GM21367 (cell line): ENCODE results near the gene TCF23.
"Not testable (repeated sequence)": the region's sequence is repeated elsewhere in the genome, so short reads cannot be mapped to it uniquely, and the experiment has no call there.

Source experiments
- ATAC-seq: cut with Tn5 transposase; IDR thresholded peaks from one replicate; pipeline ENCODE4 v1.9.1; 2021; ENCODE audit not compliant: unreplicated experiment

The TCF23 gene

DNA sequence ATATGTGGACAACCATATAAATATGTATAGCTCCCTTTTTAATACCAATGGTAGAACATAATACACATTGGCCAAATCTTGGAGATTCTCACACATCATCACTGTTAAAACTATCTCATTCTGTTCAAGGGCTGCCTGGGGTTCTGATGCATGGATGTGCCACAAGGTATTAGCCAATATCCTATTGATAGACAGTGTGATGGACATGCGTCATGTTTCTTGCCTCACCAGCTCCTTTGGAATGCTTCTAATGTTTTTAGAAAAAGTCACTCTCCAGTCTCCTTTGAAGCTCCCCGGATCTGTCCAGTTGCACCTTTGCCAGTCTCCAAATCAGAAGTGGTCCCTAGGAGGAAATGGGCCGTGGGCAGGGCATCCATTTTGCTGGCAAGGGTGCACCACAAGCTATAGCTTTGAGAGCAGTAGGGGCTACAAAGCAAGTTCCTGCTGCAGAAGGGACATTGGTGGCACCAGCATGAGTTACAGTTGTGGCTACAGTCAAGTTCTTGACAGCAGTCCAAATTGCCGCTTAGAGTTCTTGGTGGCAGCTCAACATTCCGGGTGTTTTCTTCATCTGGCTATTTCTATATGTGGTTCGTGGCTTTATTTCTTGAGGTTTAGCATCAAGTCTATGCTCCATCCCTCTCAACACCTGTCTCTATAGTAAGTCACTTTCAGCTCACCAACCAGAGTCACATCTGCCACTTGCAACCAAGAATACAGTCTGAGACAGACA, 38.0 kb downstream of the TCF23 start:
- no peak for ATAC-seq

- ATAC-seq = no peak
Observed at GRCh38 chr2:27189989-27190388, 41.2 kb downstream of the TCF23 start.

DNA sequence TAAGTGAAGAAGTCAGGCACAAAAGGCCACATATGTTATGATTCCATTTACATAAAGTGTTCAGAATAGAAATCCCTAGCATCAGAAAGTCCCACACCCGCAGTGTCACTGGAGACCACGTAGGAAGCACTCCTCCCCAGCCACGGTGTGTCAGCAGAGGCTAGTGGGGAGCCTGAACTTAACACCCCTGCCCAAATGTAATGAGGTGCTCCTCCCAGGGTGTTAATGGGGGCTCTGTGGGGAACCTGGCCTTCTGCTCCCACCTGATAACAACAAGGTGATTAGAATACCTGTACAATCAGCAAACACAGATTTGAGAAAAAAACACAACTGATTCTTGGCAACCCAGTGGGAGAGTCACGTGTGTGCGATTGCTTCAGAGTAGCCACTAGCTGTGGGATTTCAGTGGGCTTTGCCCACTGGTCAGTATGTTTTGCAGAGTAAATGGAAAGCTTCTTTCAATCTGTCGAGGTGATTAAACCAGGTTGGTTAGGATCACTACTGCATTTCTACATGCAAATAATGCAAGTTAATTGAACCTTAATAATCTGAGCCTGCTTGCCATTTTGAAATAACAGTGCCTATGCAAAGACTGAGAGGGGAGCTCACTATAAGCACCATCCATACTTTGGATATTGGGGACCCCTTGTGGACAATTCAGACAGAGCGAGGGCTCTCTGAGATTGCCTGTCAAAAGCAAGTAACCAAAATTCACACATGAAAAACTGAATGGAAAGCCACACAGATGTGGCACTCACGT, 42.4 kb downstream of the TCF23 start:
- no peak for ATAC-seq

DNA sequence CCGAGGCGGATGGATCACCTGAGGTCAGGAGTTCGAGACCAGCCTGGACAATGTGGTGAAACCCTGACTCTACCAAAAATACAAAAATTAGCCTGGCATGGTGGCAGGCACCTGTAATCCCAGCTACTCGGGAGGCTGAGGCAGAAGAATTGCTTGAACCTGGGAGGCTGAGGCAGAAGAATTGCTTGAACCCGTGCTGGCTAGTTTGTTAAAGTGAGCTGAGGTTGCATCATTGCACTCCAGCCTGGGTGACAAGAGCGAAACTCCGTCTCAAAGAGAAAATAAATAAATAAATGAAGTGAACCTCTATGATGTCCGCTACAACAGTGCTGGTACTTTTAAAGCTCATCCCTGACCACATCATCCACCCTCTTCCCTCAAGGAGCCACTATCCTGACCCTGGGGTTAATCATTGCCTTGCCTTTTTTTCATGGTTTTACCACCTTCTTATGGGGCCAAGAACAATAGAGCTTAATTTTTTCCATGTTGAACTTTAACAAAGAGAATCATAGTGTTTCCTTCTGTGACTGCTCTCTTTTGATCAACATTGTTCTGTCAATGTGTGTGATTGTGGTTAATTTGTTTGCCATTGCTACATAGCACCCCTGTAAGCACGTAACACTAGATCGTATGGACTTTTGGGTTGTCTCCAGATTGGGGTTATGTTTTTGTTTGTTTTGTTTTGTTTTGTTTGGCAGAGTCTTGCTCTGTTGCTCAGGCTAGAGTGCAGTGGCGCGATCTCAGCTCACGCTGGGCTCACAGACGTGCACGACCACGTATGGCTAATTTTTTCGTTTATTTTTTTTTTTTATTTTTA, 45.9 kb downstream of the TCF23 start:
- no peak for ATAC-seq

GRCh38 chr2:27195799-27196198, 47.0 kb downstream of the TCF23 start:
- not testable (repeated sequence) for ATAC-seq

DNA sequence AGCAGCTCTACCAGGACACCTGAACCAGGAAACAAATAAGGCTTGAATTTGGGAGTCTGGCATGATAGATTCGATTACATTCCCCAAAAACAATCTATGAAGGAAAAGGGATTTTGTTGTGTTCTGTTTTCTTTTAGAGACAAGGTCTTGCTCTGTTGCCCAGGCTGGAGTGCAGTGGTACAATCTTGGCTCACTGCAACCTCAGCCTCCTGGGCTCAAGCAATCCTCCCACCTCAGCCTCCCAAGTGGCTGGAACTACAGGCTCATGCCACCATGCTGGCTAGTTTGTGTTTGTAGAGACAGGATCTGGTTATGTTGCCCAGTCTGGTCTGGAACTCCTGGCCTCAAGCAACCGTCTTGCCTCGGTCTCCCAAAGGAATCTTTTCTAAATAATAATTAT, 49.3 kb downstream of the TCF23 start:
- not testable (repeated sequence) for ATAC-seq

GRCh38 chr2:27198627-27199026, 49.8 kb downstream of the TCF23 start:
- ATAC-seq = no peak

DNA sequence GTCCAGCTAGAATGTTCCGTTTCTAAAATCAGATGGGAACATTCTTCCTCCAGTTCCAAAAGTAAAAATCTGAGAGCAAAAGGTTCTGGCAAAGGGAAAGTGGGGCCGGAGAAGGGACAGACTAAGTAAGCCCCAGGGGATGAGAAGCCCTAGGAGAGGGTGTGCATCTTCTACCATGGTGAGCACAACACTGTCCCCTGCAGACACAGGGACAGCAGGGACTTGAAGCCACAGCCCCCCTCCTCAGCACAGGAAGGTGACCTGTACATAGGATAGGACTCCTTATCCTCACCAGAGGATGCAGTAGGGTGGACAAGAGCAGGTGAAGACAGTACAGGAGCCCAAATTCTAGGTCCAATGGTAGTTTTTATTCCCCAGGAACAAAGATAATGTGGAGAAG, 50.4 kb downstream of the TCF23 start:
- ATAC-seq = no peak

DNA sequence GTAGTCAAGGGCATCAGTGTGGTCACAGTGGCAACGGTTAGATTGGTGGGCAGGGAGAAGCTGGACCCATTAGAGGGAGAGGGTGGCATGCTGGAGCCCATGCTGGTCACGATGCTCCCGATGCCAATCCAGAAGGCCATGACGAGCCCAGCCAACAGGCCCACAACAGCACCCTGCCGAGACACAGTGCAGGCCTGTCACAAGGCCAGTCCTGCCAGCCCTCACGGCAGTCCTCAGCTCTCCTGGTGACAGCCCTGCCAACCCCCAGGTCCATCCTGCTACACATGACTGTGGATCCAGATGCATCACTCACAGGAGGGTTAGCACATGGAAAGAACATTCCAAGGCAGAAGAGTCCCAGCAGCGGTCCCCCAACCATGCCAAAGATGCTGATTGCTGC, 52.9 kb downstream of the TCF23 start:
- ATAC-seq = no peak

GRCh38 chr2:27202854-27203253, 54.0 kb downstream of the TCF23 start:
- ATAC-seq = no peak

- ATAC-seq = no peak
Observed at GRCh38 chr2:27203741-27204140, 54.9 kb downstream of the TCF23 start.

- ATAC-seq = no peak
Observed at GRCh38 chr2:27204566-27204965, 55.8 kb downstream of the TCF23 start.

GRCh38 chr2:27205206-27205605, 56.4 kb downstream of the TCF23 start:
- no peak for ATAC-seq

DNA sequence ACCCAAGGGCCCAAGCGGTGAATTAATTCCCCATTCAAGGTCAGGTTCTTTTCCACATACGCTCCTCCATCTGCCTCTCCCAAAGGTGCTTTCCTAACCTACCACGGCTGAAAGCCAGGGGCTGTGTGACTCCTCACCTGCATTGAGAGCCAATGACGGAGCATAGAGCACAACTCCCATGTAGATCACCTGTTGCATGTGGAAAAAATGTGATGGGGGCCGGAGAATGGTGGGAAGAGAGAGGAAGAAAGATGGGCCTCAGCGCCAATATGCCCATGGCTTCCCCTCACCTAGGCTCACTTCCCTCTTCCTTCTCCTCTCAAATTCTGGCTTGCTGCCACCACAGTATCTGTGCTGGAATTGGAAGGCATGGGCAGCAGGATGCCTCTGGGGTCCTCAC, 57.5 kb downstream of the TCF23 start:
- ATAC-seq = no peak
